ENCODE data around the gene NTM.

Gene NTM

DNA sequence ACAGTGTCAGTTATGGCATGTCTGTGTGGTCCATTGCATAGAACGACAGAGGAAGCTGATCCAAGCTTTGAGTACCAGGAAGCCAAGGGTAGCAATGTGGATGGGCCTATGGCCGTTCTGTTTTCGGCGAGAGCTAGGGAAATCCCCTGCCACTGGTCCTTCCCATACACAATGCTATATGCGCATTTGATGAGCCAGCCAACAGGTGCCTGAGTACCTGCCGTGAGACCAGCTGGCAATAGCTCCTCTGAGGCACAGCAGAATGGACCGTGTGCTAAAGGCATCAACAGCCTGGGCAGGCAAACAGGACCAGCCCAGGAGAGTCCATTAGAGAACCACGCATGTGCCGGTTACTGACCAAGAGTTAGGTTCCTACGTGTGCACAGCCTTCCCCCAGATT lies 753.0 kb downstream of the NTM start:
- TF ChIP-seq ZFX (IDR thresholded peaks at IDR 0.05) = no peak
- TF ChIP-seq, protein P1, sequence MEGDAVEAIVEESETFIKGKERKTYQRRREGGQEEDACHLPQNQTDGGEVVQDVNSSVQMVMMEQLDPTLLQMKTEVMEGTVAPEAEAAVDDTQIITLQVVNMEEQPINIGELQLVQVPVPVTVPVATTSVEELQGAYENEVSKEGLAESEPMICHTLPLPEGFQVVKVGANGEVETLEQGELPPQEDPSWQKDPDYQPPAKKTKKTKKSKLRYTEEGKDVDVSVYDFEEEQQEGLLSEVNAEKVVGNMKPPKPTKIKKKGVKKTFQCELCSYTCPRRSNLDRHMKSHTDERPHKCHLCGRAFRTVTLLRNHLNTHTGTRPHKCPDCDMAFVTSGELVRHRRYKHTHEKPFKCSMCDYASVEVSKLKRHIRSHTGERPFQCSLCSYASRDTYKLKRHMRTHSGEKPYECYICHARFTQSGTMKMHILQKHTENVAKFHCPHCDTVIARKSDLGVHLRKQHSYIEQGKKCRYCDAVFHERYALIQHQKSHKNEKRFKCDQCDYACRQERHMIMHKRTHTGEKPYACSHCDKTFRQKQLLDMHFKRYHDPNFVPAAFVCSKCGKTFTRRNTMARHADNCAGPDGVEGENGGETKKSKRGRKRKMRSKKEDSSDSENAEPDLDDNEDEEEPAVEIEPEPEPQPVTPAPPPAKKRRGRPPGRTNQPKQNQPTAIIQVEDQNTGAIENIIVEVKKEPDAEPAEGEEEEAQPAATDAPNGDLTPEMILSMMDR (conservative IDR thresholded peaks at IDR 0.05) = no peak
- H3K27ac ChIP-seq = no peak overlapping the region

DNA sequence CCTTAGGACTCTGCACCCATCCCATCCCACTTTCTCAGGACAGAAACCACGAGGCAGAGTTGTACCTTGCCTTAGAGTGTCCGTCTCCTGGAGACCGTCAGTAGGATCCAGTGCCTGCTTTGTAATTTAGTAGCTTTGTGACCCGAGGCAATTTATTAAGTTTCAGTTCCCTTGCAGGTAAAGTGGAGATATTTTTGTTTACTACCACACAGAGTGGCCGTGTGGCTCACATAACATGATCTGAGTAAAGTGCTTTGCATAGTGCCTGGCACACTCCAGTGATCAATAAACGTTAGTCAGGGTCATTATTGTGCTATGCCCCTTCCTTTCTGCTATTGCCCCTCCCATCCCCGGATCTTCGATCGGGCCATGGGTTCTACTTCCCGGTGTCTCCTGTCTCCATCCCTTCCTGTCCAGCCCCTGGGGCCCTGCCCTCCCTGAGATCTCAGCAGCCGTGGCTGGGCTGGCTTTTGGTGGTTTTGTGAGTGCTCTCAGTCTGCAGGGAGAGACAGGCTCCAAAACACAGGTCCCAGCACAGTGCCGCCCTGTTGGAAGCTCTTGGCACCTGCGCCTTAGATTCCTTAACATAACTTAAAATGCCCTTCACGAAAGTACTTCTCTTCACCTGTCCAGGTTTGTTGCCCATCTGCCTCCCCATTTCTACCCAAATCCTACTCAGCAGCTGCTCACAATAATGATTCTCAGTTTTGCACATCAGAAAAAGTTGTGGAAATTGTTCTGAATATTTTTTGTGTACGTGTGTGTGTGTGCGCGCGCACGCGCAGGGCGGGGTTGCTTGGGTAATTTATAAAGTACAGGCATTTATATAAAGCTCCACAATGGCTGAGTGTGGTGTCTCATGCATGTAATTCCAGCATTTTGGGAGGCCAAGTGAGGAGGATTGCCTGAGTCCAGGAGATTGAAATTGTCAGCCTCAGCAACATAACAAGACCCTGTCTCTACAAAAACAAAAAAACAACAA lies 753.7 kb downstream of the NTM start:
- TF ChIP-seq ZFX (IDR thresholded peaks at IDR 0.05) = no peak
- TF ChIP-seq, protein P1 (conservative IDR thresholded peaks at IDR 0.05) = no peak
- H3K27ac ChIP-seq = no peak overlapping the region

DNA sequence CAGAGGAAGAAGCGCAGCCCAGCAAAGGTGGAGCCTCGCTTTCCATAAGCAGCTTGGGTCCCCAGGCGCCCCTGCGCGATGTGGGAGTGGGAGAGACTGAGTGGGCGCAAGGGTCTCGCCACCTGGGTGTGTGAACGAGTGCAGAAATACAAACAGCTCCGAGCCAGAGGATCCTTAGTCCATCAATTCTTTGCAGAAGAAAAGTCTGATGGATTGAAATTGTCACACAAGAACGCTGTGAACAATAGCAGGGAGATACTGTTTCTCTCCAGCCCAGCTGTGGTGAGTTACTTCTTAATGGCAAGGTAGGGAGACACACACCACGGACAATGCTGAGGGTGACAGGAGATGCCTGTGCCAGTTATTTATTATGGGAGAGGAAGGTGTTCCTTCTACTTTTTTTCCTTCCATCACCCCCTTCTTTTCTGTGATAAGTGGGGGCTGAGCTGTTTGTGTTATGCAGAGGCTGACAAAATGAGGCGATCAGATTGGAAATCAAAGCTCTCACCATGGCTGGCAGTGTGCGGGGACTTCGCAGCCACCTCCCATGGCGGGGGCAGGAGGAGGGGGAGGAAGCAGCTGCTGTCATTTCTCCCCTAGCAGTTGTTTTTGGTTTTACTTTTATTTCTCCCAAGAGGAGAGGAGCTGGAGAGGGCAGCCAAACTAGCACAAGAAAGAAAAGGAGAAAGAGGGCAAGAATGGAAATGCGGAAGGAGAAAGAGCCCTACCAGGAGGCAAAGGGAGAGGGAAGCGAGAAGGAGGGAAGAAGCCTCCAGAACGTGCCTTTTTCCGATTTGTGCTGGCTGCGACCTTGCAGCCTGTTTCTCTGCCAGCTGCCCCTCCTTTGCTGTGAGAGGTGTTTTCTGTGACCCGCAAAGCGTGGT lies 755.8 kb downstream of the NTM start:
- no peak for TF ChIP-seq ZFX (IDR thresholded peaks at IDR 0.05)
- TF ChIP-seq, protein P1 (conservative IDR thresholded peaks at IDR 0.05) = no peak
- no peak overlapping the region for H3K27ac ChIP-seq

DNA sequence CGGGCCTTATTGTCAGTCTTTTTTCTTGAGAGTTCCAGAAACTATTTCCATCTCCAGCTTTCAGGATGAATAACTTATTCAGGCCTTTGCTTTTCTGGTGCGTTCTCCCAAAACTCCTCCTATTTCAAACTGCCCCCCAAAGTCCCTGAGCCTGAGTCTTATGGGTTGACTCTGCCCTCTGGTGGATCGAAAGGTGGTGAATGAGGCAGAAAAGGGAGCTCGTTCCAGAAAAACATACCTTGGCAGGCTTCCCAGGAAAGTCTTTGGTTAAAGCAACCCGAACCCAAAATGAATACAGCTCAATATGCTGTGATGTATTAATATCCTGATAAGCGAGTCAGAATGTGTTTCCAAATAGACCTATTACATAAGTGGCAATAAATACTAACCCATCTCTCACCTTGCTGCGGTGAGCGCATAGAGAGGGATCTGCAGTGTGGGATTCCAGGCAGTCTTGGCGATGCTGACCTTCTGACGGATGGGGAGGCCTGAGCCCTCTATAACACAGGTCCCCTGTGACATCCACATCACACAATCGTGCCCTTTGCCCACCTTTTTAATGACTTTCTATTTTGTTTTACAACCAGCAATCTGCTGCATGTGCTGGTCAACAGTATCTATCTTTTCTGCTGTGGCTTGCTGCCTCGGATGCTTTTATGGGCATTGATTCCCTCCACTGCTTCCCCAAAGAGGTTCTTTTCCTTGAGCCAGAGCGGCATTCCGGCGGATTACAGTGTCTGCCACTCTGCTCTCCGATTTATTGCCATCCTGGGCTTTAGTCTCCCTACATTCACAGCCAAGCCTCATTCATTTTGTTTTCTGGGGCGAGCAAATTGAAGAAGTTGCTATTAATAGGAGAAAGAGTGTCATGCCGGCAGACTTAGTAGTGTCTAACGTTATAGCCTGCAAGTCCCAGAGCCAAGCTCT lies 756.8 kb downstream of the NTM start:
- no peak overlapping the region for H3K27ac ChIP-seq
- TF ChIP-seq, protein P1 (conservative IDR thresholded peaks at IDR 0.05) = peak; percentile 48
- no peak for TF ChIP-seq ZFX (IDR thresholded peaks at IDR 0.05)

DNA sequence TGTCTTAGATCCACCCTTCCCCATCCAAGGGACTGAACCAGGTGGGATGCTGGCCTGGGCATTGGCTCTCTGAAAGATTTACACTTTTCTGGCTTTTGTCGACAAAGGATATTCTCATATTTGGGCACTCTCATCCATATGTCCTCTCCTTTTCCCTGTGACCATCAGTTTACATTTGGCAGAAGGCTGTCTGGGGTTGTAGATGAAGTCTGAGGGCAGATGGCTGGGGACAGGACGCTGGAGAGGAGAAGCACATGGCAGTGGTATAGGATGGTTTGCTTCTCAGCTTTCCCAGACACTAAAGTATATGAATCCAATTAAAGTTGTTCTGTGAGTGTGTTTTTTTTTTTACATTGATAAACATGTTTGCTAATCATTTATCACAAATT lies 757.5 kb downstream of the NTM start:
- H3K27ac ChIP-seq = no peak overlapping the region
- TF ChIP-seq ZFX (IDR thresholded peaks at IDR 0.05) = no peak
- TF ChIP-seq, protein P1 (conservative IDR thresholded peaks at IDR 0.05) = no peak

DNA sequence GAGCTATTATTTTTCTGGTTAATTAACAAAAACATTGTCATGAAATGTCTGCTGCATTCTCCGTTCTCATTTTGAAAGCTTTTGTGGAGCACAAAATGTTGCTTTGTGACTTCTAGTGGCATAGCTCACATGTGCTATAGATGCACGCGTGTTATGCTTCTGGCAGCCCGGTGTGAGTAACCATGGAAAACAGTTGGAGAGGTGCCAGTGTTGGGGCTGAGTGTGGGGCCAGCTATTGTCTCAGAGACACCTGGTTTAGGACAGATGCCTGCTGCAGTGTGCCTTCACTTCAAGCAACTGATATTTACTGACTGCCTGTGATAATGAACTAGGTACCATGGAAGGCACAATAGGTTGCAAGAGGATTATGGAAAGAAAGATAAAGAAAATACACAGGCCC lies 760.6 kb downstream of the NTM start:
- TF ChIP-seq, protein P1 (conservative IDR thresholded peaks at IDR 0.05) = no peak
- TF ChIP-seq ZFX (IDR thresholded peaks at IDR 0.05) = no peak
- no peak overlapping the region for H3K27ac ChIP-seq

Measured in C4-2B (cell line).